Measurements from ENCODE around the gene WFDC1.
"Not testable (repeated sequence)": the region's sequence is repeated elsewhere in the genome, so short reads cannot be mapped to it uniquely, and the experiment has no call there.

WFDC1 gene

DNA sequence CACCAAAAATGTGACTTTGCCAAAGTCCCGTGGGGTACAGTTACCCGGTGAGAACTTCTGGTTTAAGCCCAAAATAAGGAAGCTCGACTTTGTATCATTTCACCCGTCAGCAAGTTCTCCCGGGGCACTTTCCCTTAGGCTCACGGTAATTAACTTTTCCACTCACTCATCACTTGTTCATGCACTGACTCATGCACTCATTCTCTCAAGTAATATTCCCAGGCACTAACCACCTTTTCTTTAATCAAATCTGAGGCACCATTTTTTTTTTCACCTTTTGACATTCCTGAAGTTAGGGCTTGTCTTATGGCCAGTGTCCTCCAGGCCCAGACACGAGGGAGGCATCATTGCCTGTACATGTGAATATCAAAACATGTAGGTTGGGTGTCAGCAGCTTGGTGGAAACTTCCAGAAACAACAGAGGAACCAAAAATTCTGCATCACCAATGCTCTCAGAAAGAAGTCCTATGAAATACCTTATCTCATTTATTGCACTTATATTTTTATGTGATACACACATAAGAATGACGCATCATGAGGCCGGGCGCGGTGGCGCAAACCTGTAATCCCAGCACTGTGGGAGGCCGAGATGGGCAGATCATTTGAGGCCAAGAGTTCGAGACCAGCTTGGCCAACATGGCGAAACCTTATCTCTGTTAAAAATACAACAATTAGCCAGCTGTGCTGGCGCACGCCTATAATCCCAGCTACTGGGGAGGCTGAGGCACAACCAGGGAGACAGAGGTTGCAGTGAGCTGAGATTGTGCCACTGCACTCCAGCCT is 37.5 kb downstream of the WFDC1 start:
- H3K36me3 Mint-ChIP-seq (ENCODE audit: insufficient read depth), result peaks cover 2% of the 10 kb centered on the region
- DNase-seq (no peak), ATAC-seq (replicated peaks) (no peak)
- peaks cover 25% of the 10 kb centered on the region in 2 donors for H3K27me3 Mint-ChIP-seq
- no peak overlapping the region for H3K4me3 Mint-ChIP-seq
- no peak overlapping the region for H3K27ac Mint-ChIP-seq
- H3K9me3 Mint-ChIP-seq, result peaks cover 0 to 2% of the 10 kb centered on the region in 2 donors
- H3K4me1 Mint-ChIP-seq (ENCODE audit: low read depth in 2 of 2), result no peaks in the 10 kb centered on the region

DNA sequence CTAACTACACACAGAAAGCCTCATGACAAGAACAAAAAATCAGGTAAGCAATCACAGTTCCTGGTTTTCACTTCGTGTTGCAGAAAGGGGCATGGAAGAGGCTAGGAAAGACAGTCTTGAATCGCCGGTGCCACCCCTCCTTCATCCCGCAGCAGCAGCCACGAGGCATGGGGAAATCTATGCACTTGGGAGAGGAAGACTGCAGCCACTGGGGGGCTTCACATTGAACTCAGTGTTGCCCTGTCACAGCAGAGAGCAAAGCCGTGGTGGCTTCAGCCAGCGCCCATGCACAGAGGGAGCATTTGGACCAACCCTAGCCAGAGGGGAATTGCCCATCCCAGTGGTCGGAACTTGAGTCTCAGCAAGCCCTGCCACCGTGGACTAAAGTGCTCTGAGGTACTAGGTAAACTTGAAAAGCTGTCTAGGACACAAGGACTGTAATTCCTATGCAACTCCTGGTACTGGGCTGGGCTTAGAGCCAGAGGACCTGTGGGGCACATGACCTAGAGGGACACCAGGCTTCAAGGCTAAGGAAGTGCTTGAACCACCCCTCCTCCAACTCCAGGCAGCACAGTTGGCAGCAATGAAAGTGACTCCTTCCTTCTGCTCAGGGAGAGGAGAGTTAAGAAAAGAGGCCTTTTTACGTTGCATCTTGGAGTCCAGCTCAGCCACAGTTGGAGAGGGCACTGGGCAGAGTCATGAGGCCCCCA is 38.5 kb downstream of the WFDC1 start:
- Mint-ChIP-seq H3K4me3 (no peak overlapping the region), H3K27me3 (peaks cover 18 to 19% of the 10 kb centered on the region in 2 donors), H3K36me3 (ENCODE audit: insufficient read depth) (no peaks in the 10 kb centered on the region), H3K9me3 (peaks cover 0 to 5% of the 10 kb centered on the region in 2 donors), H3K27ac (no peak overlapping the region), H3K4me1 (ENCODE audit: low read depth in 2 of 2) (no peaks in the 10 kb centered on the region)
- DNase-seq (no peak), ATAC-seq (replicated peaks) (no peak)

DNA sequence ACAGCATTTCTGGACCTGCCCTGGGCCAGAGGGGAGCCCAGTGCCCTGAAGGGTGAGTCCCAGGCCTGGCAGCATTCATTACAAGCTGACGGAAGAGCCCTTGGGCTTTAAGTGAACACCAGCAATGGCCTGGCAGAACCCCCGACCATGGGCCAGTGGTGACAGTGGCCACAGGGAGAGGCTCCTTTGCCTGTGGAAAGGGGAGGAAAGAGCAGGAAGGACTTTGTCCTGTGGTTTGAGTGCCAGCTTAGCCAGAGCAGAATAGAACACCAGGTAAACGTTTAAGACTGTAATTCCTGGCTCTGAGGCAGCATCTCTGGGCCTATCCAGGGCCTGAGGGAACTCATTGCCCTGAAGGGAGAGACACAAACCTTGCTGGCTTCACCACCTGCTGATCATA is 39.4 kb downstream of the WFDC1 start:
- no peak for ATAC-seq (replicated peaks)
- H3K27ac Mint-ChIP-seq, result no peak overlapping the region
- DNase-seq, result no peak
- no peak overlapping the region for H3K4me3 Mint-ChIP-seq
- H3K36me3 Mint-ChIP-seq (ENCODE audit: insufficient read depth), result no peaks in the 10 kb centered on the region
- H3K27me3 Mint-ChIP-seq, result peaks cover 19% of the 10 kb centered on the region in 2 donors
- H3K9me3 Mint-ChIP-seq, result peaks cover 0 to 5% of the 10 kb centered on the region in 2 donors
- H3K4me1 Mint-ChIP-seq (ENCODE audit: low read depth in 2 of 2), result no peaks in the 10 kb centered on the region

DNA sequence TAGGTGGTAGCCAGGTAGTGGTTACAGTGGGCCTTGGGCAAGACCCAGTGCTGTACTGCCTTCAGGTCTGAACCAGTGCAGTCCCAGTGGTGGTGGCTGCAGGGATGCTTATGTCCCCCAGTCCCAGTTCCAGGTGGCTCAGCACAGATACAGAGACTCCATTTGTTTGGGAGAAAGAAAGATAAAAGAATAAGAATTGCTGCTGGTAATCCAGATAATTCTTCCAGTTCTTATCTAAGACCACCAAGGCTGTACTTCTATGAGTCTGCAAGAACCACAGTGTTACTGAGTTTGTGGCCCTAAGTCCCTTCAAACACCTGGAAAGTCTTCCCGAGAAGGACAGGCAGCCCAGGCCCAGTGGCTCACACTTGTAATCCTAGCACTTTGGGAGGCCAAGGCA is 39.8 kb downstream of the WFDC1 start:
- peaks cover 0 to 5% of the 10 kb centered on the region in 2 donors for H3K9me3 Mint-ChIP-seq
- ATAC-seq (replicated peaks) (no peak), DNase-seq (no peak)
- peaks cover 21 to 23% of the 10 kb centered on the region in 2 donors for H3K27me3 Mint-ChIP-seq
- H3K4me3 Mint-ChIP-seq, result no peak overlapping the region
- no peak overlapping the region for H3K27ac Mint-ChIP-seq
- H3K4me1 Mint-ChIP-seq (ENCODE audit: low read depth in 2 of 2), result peaks cover 0 to 2% of the 10 kb centered on the region in 2 donors
- H3K36me3 Mint-ChIP-seq (ENCODE audit: insufficient read depth), result no peaks in the 10 kb centered on the region

DNA sequence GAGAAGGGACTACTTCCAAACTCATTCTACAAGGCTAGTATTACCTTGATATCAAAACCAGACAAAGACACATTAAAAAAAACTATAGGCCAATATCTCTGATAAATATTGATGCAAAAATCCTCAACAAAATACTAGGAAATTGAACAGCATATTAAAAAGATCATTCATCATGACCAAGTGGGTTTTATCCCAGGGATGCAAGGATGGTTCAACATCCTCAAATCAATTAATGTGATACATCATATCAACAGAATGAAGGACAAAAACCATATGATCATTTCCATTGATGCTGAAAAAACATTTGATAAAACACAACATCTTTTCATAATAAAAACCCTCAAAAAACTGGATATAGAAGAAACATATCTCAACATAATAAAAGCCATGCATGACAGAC is 42.6 kb downstream of the WFDC1 start:
- DNase-seq; H3K27ac Mint-ChIP-seq; H3K9me3 Mint-ChIP-seq; ATAC-seq (replicated peaks); H3K4me3 Mint-ChIP-seq; H3K4me1 Mint-ChIP-seq (ENCODE audit: low read depth in 2 of 2); H3K36me3 Mint-ChIP-seq (ENCODE audit: insufficient read depth): not testable (repeated sequence)
- H3K27me3 Mint-ChIP-seq, result peaks cover 7 to 14% of the 10 kb centered on the region in 2 donors

- ATAC-seq (replicated peaks) (no peak), DNase-seq (no peak)
- Mint-ChIP-seq H3K27ac (no peak overlapping the region), H3K4me3 (no peak overlapping the region), H3K4me1 (ENCODE audit: low read depth in 2 of 2) (peaks cover 0 to 2% of the 10 kb centered on the region in 2 donors), H3K36me3 (ENCODE audit: insufficient read depth) (no peaks in the 10 kb centered on the region), H3K9me3 (peaks cover 0 to 5% of the 10 kb centered on the region in 2 donors), H3K27me3 (peaks cover 10 to 17% of the 10 kb centered on the region in 2 donors)
Measured at GRCh38 chr16:84339311-84339710, 44.6 kb downstream of the WFDC1 start.

GRCh38 chr16:84339766-84340165 is 45.1 kb downstream of the WFDC1 start:
- peaks cover 0 to 5% of the 10 kb centered on the region in 2 donors for H3K9me3 Mint-ChIP-seq
- DNase-seq, result no peak

GRCh38 chr16:84340325-84341040 is 45.8 kb downstream of the WFDC1 start:
- H3K9me3 Mint-ChIP-seq, result peaks cover 0 to 3% of the 10 kb centered on the region in 2 donors
- no peak for ATAC-seq (replicated peaks)
- no peak for DNase-seq
- peaks cover 12 to 26% of the 10 kb centered on the region in 2 donors for H3K27me3 Mint-ChIP-seq
- H3K4me1 Mint-ChIP-seq (ENCODE audit: low read depth in 2 of 2), result peaks cover 0 to 2% of the 10 kb centered on the region in 2 donors
- H3K27ac Mint-ChIP-seq, result no peak overlapping the region
- H3K4me3 Mint-ChIP-seq, result no peak overlapping the region
- H3K36me3 Mint-ChIP-seq (ENCODE audit: insufficient read depth), result no peaks in the 10 kb centered on the region

More at GRCh38 chr16:84339766-84340165, 45.1 kb downstream of the WFDC1 start:
- peaks cover 12 to 21% of the 10 kb centered on the region in 2 donors for H3K27me3 Mint-ChIP-seq
- no peak overlapping the region for H3K27ac Mint-ChIP-seq
- H3K4me3 Mint-ChIP-seq, result no peak overlapping the region
- H3K36me3 Mint-ChIP-seq (ENCODE audit: insufficient read depth), result no peaks in the 10 kb centered on the region
- no peak for ATAC-seq (replicated peaks)
- H3K4me1 Mint-ChIP-seq (ENCODE audit: low read depth in 2 of 2), result peaks cover 0 to 2% of the 10 kb centered on the region in 2 donors

GRCh38 chr16:84341528-84342295 is 47.0 kb downstream of the WFDC1 start:
- DNase-seq, result no peak
- Mint-ChIP-seq H3K27ac (no peak overlapping the region), H3K4me3 (no peak overlapping the region), H3K4me1 (ENCODE audit: low read depth in 2 of 2) (peaks cover 0 to 2% of the 10 kb centered on the region in 2 donors), H3K27me3 (peaks cover 15 to 30% of the 10 kb centered on the region in 2 donors), H3K9me3 (peaks cover 0 to 3% of the 10 kb centered on the region in 2 donors), H3K36me3 (ENCODE audit: insufficient read depth) (no peaks in the 10 kb centered on the region)
- ATAC-seq (replicated peaks), result no peak

DNA sequence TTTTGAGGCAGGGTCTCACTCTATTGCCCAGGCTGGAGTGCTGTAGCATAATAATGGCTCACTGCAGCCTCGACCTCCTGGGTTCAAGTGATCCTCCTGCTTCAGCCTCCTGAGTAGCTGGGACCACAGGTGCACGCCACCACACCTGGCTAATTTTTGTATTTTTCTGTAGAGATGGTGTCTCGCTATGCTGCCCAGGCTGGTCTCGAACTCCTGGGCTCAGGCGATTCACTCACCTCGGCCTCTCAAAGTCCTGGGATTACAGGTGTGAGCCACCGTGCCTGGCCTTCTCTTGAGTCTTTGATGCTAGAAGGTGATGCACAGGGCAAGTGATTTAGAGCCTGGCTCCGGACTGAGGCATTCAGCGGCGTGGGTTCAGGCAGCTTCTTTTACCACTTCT is 49.1 kb downstream of the WFDC1 start:
- not testable (repeated sequence) for H3K4me3 Mint-ChIP-seq; H3K27ac Mint-ChIP-seq; H3K36me3 Mint-ChIP-seq (ENCODE audit: insufficient read depth); H3K9me3 Mint-ChIP-seq; ATAC-seq (replicated peaks); DNase-seq; H3K4me1 Mint-ChIP-seq (ENCODE audit: low read depth in 2 of 2)
- H3K27me3 Mint-ChIP-seq, result peaks cover 21 to 42% of the 10 kb centered on the region in 2 donors

DNA sequence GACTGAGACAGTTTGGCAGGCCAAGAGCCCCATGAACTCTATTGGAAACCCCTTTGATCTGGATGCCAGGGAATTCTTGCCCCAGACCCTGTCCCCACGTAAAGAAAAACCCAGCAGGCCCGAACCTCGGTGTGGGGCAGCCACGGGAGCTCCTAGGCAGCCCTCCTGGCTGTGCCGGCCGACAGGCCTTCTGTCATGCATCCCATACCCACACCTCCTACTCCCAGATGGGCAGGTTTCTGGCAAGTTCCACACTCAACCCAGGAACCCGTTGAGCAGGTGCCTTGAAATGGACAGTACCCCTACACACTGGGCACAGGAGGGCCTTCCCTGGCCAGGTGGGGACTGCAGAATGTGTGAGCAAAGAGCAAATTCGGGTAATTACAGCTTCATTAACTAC is 50.1 kb downstream of the WFDC1 start:
- peaks cover 25 to 42% of the 10 kb centered on the region in 2 donors for H3K27me3 Mint-ChIP-seq

DNA sequence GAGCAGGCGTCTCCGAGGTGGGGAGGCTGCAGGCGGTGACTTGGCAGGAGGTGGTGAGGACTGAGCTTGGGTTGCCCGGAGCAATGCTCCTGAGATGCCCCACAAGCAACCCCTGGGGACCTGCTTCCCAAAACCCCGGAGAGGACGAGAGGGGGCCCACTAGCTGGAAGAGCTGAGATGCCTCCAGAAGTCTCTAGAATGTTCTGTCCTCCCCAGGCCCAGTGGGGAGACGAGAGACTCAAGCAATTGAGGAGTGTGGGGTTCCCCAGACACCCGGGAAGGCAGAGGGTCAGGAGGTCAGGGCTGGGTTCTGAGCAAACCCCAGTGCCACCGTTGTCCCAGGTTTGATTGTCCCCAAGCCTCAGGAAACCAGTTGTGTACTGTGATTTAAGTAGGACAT is 52.5 kb downstream of the WFDC1 start:
- Mint-ChIP-seq H3K9me3 (no peaks in the 10 kb centered on the region), H3K27ac (no peak overlapping the region), H3K36me3 (ENCODE audit: insufficient read depth) (peaks cover 2% of the 10 kb centered on the region), H3K4me1 (ENCODE audit: low read depth in 2 of 2) (no peaks in the 10 kb centered on the region), H3K27me3 (peaks cover 38 to 53% of the 10 kb centered on the region in 2 donors), H3K4me3 (no peak overlapping the region)
- DNase-seq, result no peak
- ATAC-seq (replicated peaks), result no peak

More for the DNA sequence above, 50.1 kb downstream of the WFDC1 start:
- no peaks in the 10 kb centered on the region for H3K4me1 Mint-ChIP-seq (ENCODE audit: low read depth in 2 of 2)
- H3K36me3 Mint-ChIP-seq (ENCODE audit: insufficient read depth), result peaks cover 2% of the 10 kb centered on the region
- DNase-seq, result no peak
- no peak overlapping the region for H3K27ac Mint-ChIP-seq
- ATAC-seq (replicated peaks), result no peak
- H3K9me3 Mint-ChIP-seq, result no peaks in the 10 kb centered on the region
- H3K4me3 Mint-ChIP-seq, result no peak overlapping the region

- H3K9me3 Mint-ChIP-seq, result no peaks in the 10 kb centered on the region
- no peaks in the 10 kb centered on the region for H3K4me1 Mint-ChIP-seq (ENCODE audit: low read depth in 2 of 2)
- no peak for ATAC-seq (replicated peaks)
- no peak overlapping the region for H3K4me3 Mint-ChIP-seq
- peaks cover 43 to 60% of the 10 kb centered on the region in 2 donors for H3K27me3 Mint-ChIP-seq
- no peak for DNase-seq
- H3K36me3 Mint-ChIP-seq (ENCODE audit: insufficient read depth), result peaks cover 2% of the 10 kb centered on the region
- no peak overlapping the region for H3K27ac Mint-ChIP-seq
Measured at GRCh38 chr16:84348386-84348888, 53.8 kb downstream of the WFDC1 start.
